ENCODE measurements around the gene ZFP69.
A peak's percentile ranks its signal among the peaks of the same experiment; 100 is the strongest.

The ZFP69 gene

GRCh38 chr1:40508375-40509341 is 31.6 kb downstream of the ZFP69 start, which contains the start of gene EXO5:
Gene EXO5, plus strand, starts transcription at chr1:40508767. Its CDS starts 5,778 bp downstream, at chr1:40514545.
- DNase-seq = peak; percentile 94

GRCh38 chr1:40519517-40519916 is 42.4 kb downstream of the ZFP69 start:
- DNase-seq = no peak

- no peak for DNase-seq
Observed at GRCh38 chr1:40530735-40531380, 53.8 kb downstream of the ZFP69 start.

GRCh38 chr1:40531381-40532061 is 54.4 kb downstream of the ZFP69 start, which contains the start of gene ZNF684:
Gene ZNF684, plus strand, starts transcription at chr1:40531637. Its CDS starts 1,530 bp downstream, at chr1:40533167.
- DNase-seq = peak; percentile 95

GRCh38 chr1:40532062-40532389 is 54.9 kb downstream of the ZFP69 start:
- no peak for DNase-seq

- DNase-seq = no peak
Observed at GRCh38 chr1:40532844-40533424, 55.8 kb downstream of the ZFP69 start.

GRCh38 chr1:40534589-40534988 is 57.5 kb downstream of the ZFP69 start:
- DNase-seq = no peak

GRCh38 chr1:40535732-40536131 is 58.6 kb downstream of the ZFP69 start:
- DNase-seq = no peak

GRCh38 chr1:40539338-40539737 is 62.2 kb downstream of the ZFP69 start:
- DNase-seq = no peak
